Tibial artery (tissue), 4 donors: Measurements from ENCODE around the gene EPB41.

Experiments used
- DNase-seq, 2 donors: peaks; one replicate each; pipeline ENCODE4 v3.0.0-alpha.2; 2019
- H3K27ac ChIP-seq, 2 donors: fragments of 200-600 bp; sonication (generic) in 1 of 2; 1 replicate in 1 of 2; 2 replicates in 1 of 2; pipeline ENCODE4 v1.5.1; 2018 to 2019; ENCODE audit warnings: mild to moderate bottlenecking in 1 of 2
- H3K27me3 ChIP-seq, 2 donors: fragments of 200-600 bp; sonication (generic) in 1 of 2; one replicate each; pipeline versions ENCODE4 v1.5.1 to v1.6.0; 2016 to 2019
- H3K36me3 ChIP-seq, 3 donors: fragments of 200-600 bp; sonication (generic) in 2 of 3; one replicate each; pipeline ENCODE4 v1.5.1; 2016 to 2019; ENCODE audit warnings: mild to moderate bottlenecking in 2 of 3
- H3K4me1 ChIP-seq, 4 donors: fragments of 200-600 bp; sonication (generic) in 2 of 4; 1 replicate in 3 of 4; 2 replicates in 1 of 4; pipeline ENCODE4 v1.5.1; 2016 to 2019
- H3K4me3 ChIP-seq, 2 donors: fragments of 200-600 bp; sonication (generic) in 1 of 2; 1 replicate in 1 of 2; 2 replicates in 1 of 2; pipeline ENCODE4 v1.5.1; 2018 to 2019; ENCODE audit warnings: mild to moderate bottlenecking in 2 of 2
- H3K9me3 ChIP-seq, 3 donors: fragments of 200-600 bp; sonication (generic) in 1 of 3; one replicate each; pipeline ENCODE4 v1.5.1; 2016 to 2019
- intact Hi-C: fragments of 100-400 bp; cut with DNase I; formaldehyde crosslinking; loops from one replicate; pipeline ENCODE4 v1.15.0; 2023; ENCODE audit warnings: low total_unique reads
- TF ChIP-seq, protein P1 (sequence below), 2 experiments: fragments of 200-600 bp in 1 of 2; fragments of 450-650 bp in 1 of 2; IDR thresholded peaks; one replicate each; pipeline ENCODE4 v1.5.1; 2017 to 2019; ENCODE audit warnings: antibody characterized with exemption in 2 of 2, mild to moderate bottlenecking in 1 of 2, moderate library complexity in 1 of 2

Gene EPB41

GRCh38 chr1:28887835-28888682 is 26.3 kb upstream of the EPB41 start:
- Histone ChIP-seq H3K4me3 (peak overlapping the region; percentile 91 to 100), H3K9me3 (no peaks in the 10 kb centered on the region), H3K36me3 (no peaks in the 10 kb centered on the region), H3K27ac (peak overlapping the region; percentile 71 to 75), H3K27me3 (no peaks in the 10 kb centered on the region), H3K4me1 (peaks cover 0 to 35% (median 26%) of the 10 kb centered on the region in 4 donors)
- TF ChIP-seq, protein P1, sequence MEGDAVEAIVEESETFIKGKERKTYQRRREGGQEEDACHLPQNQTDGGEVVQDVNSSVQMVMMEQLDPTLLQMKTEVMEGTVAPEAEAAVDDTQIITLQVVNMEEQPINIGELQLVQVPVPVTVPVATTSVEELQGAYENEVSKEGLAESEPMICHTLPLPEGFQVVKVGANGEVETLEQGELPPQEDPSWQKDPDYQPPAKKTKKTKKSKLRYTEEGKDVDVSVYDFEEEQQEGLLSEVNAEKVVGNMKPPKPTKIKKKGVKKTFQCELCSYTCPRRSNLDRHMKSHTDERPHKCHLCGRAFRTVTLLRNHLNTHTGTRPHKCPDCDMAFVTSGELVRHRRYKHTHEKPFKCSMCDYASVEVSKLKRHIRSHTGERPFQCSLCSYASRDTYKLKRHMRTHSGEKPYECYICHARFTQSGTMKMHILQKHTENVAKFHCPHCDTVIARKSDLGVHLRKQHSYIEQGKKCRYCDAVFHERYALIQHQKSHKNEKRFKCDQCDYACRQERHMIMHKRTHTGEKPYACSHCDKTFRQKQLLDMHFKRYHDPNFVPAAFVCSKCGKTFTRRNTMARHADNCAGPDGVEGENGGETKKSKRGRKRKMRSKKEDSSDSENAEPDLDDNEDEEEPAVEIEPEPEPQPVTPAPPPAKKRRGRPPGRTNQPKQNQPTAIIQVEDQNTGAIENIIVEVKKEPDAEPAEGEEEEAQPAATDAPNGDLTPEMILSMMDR (IDR thresholded peaks at IDR 0.05), result no peak
- peak in 1 of 2 donors; percentile 67 for DNase-seq
- intact Hi-C loops, result loop anchor here (5.0 kb wide), 1 partner anchor 234 kb away; the partner anchor contains the start of gene TMEM200B

GRCh38 chr1:28888915-28889314 is 25.5 kb upstream of the EPB41 start:
- Histone ChIP-seq H3K4me1 (peaks cover 0 to 35% (median 26%) of the 10 kb centered on the region in 4 donors), H3K27me3 (no peaks in the 10 kb centered on the region), H3K36me3 (peaks cover 0 to 4% (median 0%) of the 10 kb centered on the region in 3 donors), H3K9me3 (no peaks in the 10 kb centered on the region), H3K27ac (no peak overlapping the region), H3K4me3 (no peak overlapping the region)
- DNase-seq, result no peak
- TF ChIP-seq, protein P1 (IDR thresholded peaks at IDR 0.05), result no peak
- intact Hi-C loops, result loop anchor here (5.0 kb wide), 1 partner anchor 233 kb away; the partner anchor contains the start of gene TMEM200B

GRCh38 chr1:28889357-28889756 is 25.0 kb upstream of the EPB41 start:
- Histone ChIP-seq H3K27ac (no peak overlapping the region), H3K9me3 (no peaks in the 10 kb centered on the region), H3K4me3 (no peak overlapping the region), H3K4me1 (peaks cover 0 to 31% (median 22%) of the 10 kb centered on the region in 4 donors), H3K27me3 (no peaks in the 10 kb centered on the region), H3K36me3 (peaks cover 0 to 4% (median 0%) of the 10 kb centered on the region in 3 donors)
- TF ChIP-seq, protein P1 (IDR thresholded peaks at IDR 0.05), result no peak
- DNase-seq, result no peak
- intact Hi-C loops, result loop anchor here (5.0 kb wide), 1 partner anchor 233 kb away; the partner anchor contains the start of gene TMEM200B

DNA sequence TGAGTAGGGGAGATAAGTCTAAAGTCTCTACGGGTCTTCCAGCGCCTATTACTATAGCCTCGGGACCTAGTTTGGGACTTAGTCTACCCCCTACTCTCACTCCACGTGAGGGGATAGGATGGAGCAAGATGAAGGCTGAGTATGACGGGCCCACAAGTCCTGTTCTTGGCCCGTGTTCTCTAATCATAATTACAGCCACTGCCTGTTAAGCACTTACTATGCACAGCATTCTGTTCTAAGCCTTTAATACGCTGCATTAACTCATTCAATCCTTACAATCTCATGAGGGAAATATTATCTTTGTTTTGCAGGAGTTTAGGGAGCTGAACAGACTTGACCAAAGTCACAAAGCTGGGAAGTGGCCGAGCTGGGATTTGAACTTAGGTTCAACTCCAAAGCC is 23.9 kb upstream of the EPB41 start:
- Histone ChIP-seq H3K27me3 (no peaks in the 10 kb centered on the region), H3K4me1 (peaks cover 0 to 24% (median 13%) of the 10 kb centered on the region in 4 donors), H3K4me3 (no peak overlapping the region), H3K36me3 (peaks cover 0 to 4% (median 0%) of the 10 kb centered on the region in 3 donors), H3K9me3 (no peaks in the 10 kb centered on the region), H3K27ac (no peak overlapping the region)
- DNase-seq, result no peak
- TF ChIP-seq, protein P1 (IDR thresholded peaks at IDR 0.05), result no peak
- intact Hi-C loops, result no loop called here

- TF ChIP-seq, protein P1 (IDR thresholded peaks at IDR 0.05), result no peak
- Histone ChIP-seq H3K4me1 (peaks cover 0 to 23% (median 11%) of the 10 kb centered on the region in 4 donors), H3K36me3 (peaks cover 0 to 4% (median 0%) of the 10 kb centered on the region in 3 donors), H3K9me3 (no peaks in the 10 kb centered on the region), H3K4me3 (no peak overlapping the region), H3K27me3 (no peaks in the 10 kb centered on the region), H3K27ac (no peak overlapping the region)
- no peak for DNase-seq
- intact Hi-C loops, result no loop called here
Measured at GRCh38 chr1:28890836-28891235, 23.5 kb upstream of the EPB41 start.
